Neural progenitor cell (in vitro differentiated cells): Measurements from ENCODE around the gene FGFR4.

Source experiments
- CTCF ChIP-seq: fragments of 200-600 bp; sonication (generic); IDR thresholded peaks from 2 replicates; pipeline ENCODE4 v1.5.1; 2017; ENCODE audit warnings: antibody characterized with exemption, mild to moderate bottlenecking
- EZH2 ChIP-seq: fragments of 200-600 bp; sonication (generic); IDR thresholded peaks from 2 replicates; pipeline ENCODE4 v1.6.1; 2017; ENCODE audit warnings: antibody characterized with exemption, mild to moderate bottlenecking, moderate library complexity
- EZH2phosphoT487 ChIP-seq: fragments of 200-600 bp; sonication (generic); IDR thresholded peaks from 2 replicates; pipeline ENCODE4 v1.6.1; 2017; ENCODE audit warnings: antibody characterized with exemption

GRCh38 chr5:177079606-177080005 is 7.1 kb upstream of the FGFR4 start:
- no peak for TF ChIP-seq CTCF
- TF ChIP-seq EZH2, result no peak
- TF ChIP-seq EZH2phosphoT487, result no peak
